Right renal pelvis (tissue), 4 donors: Measurements from ENCODE around the gene GPRASP3. TPM values are rescaled to one million over a fixed set of nuclear protein-coding genes. Genes with fewer than 3 reads are reported as not detected.

Experiments used
- DNase-seq, 4 donors: peaks; one replicate each; pipeline ENCODE4 v3.0.0-alpha.2; 2013; ENCODE audit warnings: low read depth in 4 of 4, low spot score in 3 of 4, missing footprints in 1 of 4
- polyA plus RNA-seq, 4 donors: library from polyadenylated mRNA; unstranded; fragments of 120-200 nt; gene quantifications; one replicate each; pipeline ENCODE4 v1.2.1, GENCODE V29; 2013; ENCODE audit not compliant: insufficient read length in 4 of 4

Gene GPRASP3
- polyA plus RNA-seq, 4 donors = 16.7 to 22.5 (median 20.0) TPM

DNA sequence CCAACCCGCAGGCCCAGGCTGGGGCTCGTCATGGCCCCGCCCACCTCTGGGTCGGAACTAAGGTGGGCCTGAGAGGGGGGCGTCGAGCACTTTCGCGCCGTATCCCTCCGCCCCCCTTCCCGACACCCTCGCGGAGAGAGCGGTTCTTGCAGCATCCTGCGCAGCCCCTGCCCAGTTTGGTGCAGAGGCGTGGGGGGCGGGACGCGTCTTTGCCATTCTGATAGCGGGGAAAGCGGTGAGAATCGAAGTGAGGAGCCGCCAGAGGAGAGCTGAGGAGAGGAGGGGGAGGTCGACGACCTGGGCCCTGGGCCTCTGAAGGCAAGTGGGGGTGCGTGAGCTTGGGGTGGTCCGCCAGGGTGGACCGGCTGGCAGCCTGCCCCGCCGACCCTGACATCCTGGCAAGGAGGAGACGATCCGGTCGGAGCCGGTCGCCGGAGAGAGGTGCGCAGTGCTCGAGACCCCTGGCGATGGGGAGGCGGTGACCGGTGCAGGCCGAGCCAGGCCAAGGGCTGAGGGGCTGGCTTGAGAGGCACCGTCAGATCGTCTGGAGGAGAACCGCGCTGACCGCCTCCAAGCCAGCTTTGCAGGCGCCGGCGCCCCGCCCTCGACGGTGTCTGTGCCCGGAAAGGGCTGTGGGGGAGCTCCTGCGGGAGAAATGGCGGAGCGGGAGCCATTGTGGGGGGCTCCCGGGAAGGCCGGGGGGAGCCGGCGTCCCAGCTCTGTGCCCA is 25.5 kb downstream of the GPRASP3 start:
- peak in 1 of 4 donors; percentile 29 for DNase-seq

DNA sequence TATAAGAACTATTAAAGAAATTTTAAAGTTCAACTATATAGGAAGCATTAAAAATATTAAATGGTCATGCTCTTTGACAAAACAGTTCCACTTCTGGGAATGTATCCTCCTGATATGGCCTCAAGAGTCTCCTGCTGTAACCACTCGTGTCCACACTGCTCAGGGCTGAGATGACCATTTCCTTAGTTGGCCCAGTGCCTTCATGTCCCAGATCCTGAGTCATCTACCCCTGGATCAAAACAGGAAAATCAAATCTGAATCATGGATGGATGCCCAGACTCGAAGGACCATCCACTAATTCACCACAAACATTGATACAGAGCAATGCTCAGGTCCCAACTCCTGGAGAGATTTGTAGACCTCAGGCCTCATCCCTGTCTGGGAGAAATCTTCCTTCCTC is 44.7 kb downstream of the GPRASP3 start:
- DNase-seq = no peak

GRCh38 chrX:102765809-102766208 is 45.3 kb downstream of the GPRASP3 start:
- DNase-seq = no peak

- DNase-seq = no peak
Observed at GRCh38 chrX:102767287-102767686, 46.7 kb downstream of the GPRASP3 start.

GRCh38 chrX:102768987-102769761 is 48.6 kb downstream of the GPRASP3 start:
- peak; percentile 79 to 85 (median 83) for DNase-seq

Other genes starting within 250 kb of the GPRASP3 start
- 1 to 10 TPM in 2 of 4 donors, under 1 TPM in 2; 0.58 to 1.2 (median 0.89) TPM for gene TCP11X2, start 248.9 kb upstream of the GPRASP3 start, polyA plus RNA-seq
- 10 to 100 TPM; 62.7 to 74.0 (median 69.3) TPM for gene TMSB15A, start 204.0 kb upstream of the GPRASP3 start, polyA plus RNA-seq
- gene ARMCX5, start 121.2 kb upstream of the GPRASP3 start, polyA plus RNA-seq = 10 to 100 TPM; 14.0 to 17.2 (median 16.3) TPM
- gene GPRASP1, start 69.3 kb upstream of the GPRASP3 start, polyA plus RNA-seq = 10 to 100 TPM; 10.2 to 14.4 (median 12.1) TPM
- gene GPRASP2, start 8.3 kb upstream of the GPRASP3 start, polyA plus RNA-seq = 10 to 100 TPM; 40.2 to 44.7 (median 40.7) TPM
- under 1 TPM in 2 of 4 donors, not detected in 2; 0.14 to 0.22 TPM for gene RAB40AL, start 216.5 kb downstream of the GPRASP3 start, polyA plus RNA-seq